Fibroblast of lung (primary cell): ENCODE measurements around the gene ACER1. TPM values are rescaled to one million over a fixed set of nuclear protein-coding genes. Genes with fewer than 3 reads are reported as not detected.

Experiments
- DNase-seq, 2 donors: peaks; one replicate each; pipeline versions ENCODE4 v3.0.0 to v3.0.0-alpha.2; 2010; ENCODE audit warnings: low read depth in 2 of 2
- H2AFZ ChIP-seq: 2 replicates; pipeline ENCODE4 v1.5.1; 2012; ENCODE audit warnings: low read length, control low read depth, inconsistent platforms
- H3K27ac ChIP-seq: 2 replicates; pipeline ENCODE4 v1.5.1; 2011; ENCODE audit warnings: low read length, control low read depth; ENCODE audit not compliant: insufficient read depth
- H3K27me3 ChIP-seq: 2 replicates; pipeline ENCODE4 v1.5.1; 2011; ENCODE audit warnings: mild to moderate bottlenecking, low read length; ENCODE audit not compliant: control insufficient read depth, insufficient read depth
- H3K36me3 ChIP-seq: 2 replicates; pipeline ENCODE4 v1.5.1; 2011; ENCODE audit warnings: low read length; ENCODE audit not compliant: control insufficient read depth, insufficient read depth
- H3K4me1 ChIP-seq: 2 replicates; pipeline ENCODE4 v1.5.1; 2011; ENCODE audit warnings: low read length; ENCODE audit not compliant: control insufficient read depth, insufficient read depth; ENCODE audit errors: extremely low read depth
- H3K4me2 ChIP-seq: 2 replicates; pipeline ENCODE4 v1.5.1; 2011; ENCODE audit warnings: low read length, control low read depth; ENCODE audit not compliant: insufficient read depth; ENCODE audit errors: extremely low read depth
- H3K4me3 ChIP-seq, 4 experiments: fragments of 200-600 bp in 1 of 4; sonication (generic) in 1 of 4; replicated peaks in 1 of 4; 2 replicates each; pipeline ENCODE4 v1.5.1; 2011 to 2016; ENCODE audit warnings: low read length in 4 of 4, low read depth in 3 of 4, mild to moderate bottlenecking in 3 of 4, control low read depth in 2 of 4, inconsistent platforms in 1 of 4, mixed read lengths in 1 of 4; ENCODE audit not compliant: insufficient read depth in 1 of 4; ENCODE audit errors: control extremely low read depth in 1 of 4
- H3K79me2 ChIP-seq: 2 replicates; pipeline ENCODE4 v1.5.1; 2012; ENCODE audit warnings: mild to moderate bottlenecking, low read length, inconsistent platforms; ENCODE audit not compliant: control insufficient read depth, insufficient read depth
- H3K9ac ChIP-seq: 2 replicates; pipeline ENCODE4 v1.5.1; 2011; ENCODE audit warnings: mild to moderate bottlenecking, low read length, control low read depth; ENCODE audit not compliant: insufficient read depth
- H3K9me3 ChIP-seq: 2 replicates; pipeline ENCODE4 v1.5.1; 2012; ENCODE audit warnings: low read depth, low read length; ENCODE audit not compliant: control insufficient read depth, insufficient read depth
- H4K20me1 ChIP-seq: 2 replicates; pipeline ENCODE4 v1.5.1; 2011; ENCODE audit warnings: low read length; ENCODE audit not compliant: control insufficient read depth, insufficient read depth; ENCODE audit errors: extremely low read depth
- CTCF ChIP-seq, 2 donors: IDR thresholded peaks in 1 of 2; conservative IDR thresholded peaks in 1 of 2; 1 replicate in 1 of 2; 2 replicates in 1 of 2; pipeline ENCODE4 v1.5.1; 2011 to 2012; ENCODE audit warnings: low read length in 2 of 2, control low read depth in 1 of 2, inconsistent platforms in 1 of 2, low read depth in 1 of 2, mild to moderate bottlenecking in 1 of 2
- EZH2 ChIP-seq: IDR thresholded peaks from 2 replicates; pipeline ENCODE4 v1.5.1; 2012; ENCODE audit warnings: low read length, control low read depth, mild to moderate bottlenecking; ENCODE audit errors: missing control alignments
- polyA plus RNA-seq, 2 donors: library from polyadenylated mRNA; depleted of rRNA in 1 of 2; stranded (reverse) in 1 of 2; unstranded in 1 of 2; fragments of >200 nt; gene quantifications; 2 replicates each; pipeline ENCODE4 v1.2.1, GENCODE V29; 2011 to 2012; ENCODE audit warnings: missing spikeins in 1 of 2
- total RNA-seq: library from RNA; depleted of rRNA; stranded (reverse); fragments of >200 nt; gene quantifications from 2 replicates; pipeline ENCODE4 v1.2.1, GENCODE V29; 2014

ACER1 gene
- total and polyA plus RNA-seq, 2 donors (not counting 1 experiment from before 2014, with no cell fraction given): not detected

DNA sequence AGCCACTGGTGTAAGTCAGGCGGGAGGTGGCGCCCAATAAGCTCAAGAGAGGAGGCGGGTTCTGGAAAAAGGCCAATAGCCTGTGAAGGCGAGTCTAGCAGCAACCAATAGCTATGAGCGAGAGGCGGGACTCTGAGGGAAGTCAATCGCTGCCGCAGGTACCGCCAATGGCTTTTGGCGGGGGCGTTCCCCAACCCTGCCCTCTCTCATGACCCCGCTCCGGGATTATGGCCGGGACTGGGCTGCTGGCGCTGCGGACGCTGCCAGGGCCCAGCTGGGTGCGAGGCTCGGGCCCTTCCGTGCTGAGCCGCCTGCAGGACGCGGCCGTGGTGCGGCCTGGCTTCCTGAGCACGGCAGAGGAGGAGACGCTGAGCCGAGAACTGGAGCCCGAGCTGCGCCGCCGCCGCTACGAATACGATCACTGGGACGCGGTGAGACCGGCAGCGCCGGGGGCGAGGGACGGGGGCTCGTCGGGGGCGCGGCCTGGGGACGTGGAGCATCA is 39.2 kb upstream of the ACER1 start, which contains the start of gene ALKBH7:
ALKBH7 (plus strand) TSS at position 201 of the 502 bp plus-strand sequence; CDS start at position 228, 27 bp downstream.
- H2AFZ ChIP-seq: peak within 1 kb of the TSS; percentile 97
- peaks cover 5% of the 10 kb centered on the region for H3K36me3 ChIP-seq
- peak within 1 kb of the TSS; percentile 96 for H3K9ac ChIP-seq
- H3K79me2 ChIP-seq: no peaks in the 10 kb centered on the region
- peak; percentile 100 for DNase-seq
- H3K27ac ChIP-seq: peak within 1 kb of the TSS; percentile 93
- peak within 1 kb of the TSS; percentile 95 for H3K4me2 ChIP-seq
- H4K20me1 ChIP-seq: no peaks in the 10 kb centered on the region
- no peaks in the 10 kb centered on the region for H3K9me3 ChIP-seq
- peak within 1 kb of the TSS; percentile 67 to 94 (median 77) for H3K4me3 ChIP-seq
- peaks cover 5% of the 10 kb centered on the region for H3K4me1 ChIP-seq
- H3K27me3 ChIP-seq: no peaks in the 10 kb centered on the region
- no peak for TF ChIP-seq CTCF (conservative IDR thresholded peaks at IDR 0.05 in 1 of 2, IDR thresholded peaks at IDR 0.05 in 1 of 2; ENCODE audit: low read depth in 1 of 2, low read length in 2 of 2)
- no peak for TF ChIP-seq EZH2

DNA sequence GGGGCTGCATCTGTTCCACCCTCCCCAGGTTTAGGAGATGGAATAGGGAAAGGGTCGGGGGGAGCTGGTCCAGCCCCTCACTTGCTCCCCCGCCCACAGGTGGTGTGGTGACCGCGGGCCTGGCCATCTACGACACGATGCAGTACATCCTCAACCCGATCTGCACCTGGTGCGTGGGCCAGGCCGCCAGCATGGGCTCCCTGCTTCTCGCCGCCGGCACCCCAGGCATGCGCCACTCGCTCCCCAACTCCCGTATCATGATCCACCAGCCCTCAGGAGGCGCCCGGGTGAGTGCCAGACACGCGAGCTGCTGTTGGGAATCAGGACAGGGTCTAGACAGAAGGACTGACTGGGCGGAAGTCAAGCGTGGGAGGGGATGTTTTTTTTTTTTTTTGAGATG is 30.9 kb upstream of the ACER1 start:
- Histone ChIP-seq H3K4me1 (peaks cover 2% of the 10 kb centered on the region), H3K27ac (no peak overlapping the region), H3K36me3 (peaks cover 9% of the 10 kb centered on the region), H3K9me3 (no peaks in the 10 kb centered on the region), H3K79me2 (peaks cover 10% of the 10 kb centered on the region), H3K27me3 (no peaks in the 10 kb centered on the region), H3K4me2 (no peak overlapping the region), H3K4me3 (no peak overlapping the region), H4K20me1 (no peaks in the 10 kb centered on the region), H3K9ac (no peak overlapping the region), H2AFZ (no peak overlapping the region)
- DNase-seq: no peak
- no peak for TF ChIP-seq CTCF (conservative IDR thresholded peaks at IDR 0.05 in 1 of 2, IDR thresholded peaks at IDR 0.05 in 1 of 2; ENCODE audit: low read depth in 1 of 2, low read length in 2 of 2)
- TF ChIP-seq EZH2: no peak

- Histone ChIP-seq H3K27me3 (no peaks in the 10 kb centered on the region), H4K20me1 (no peaks in the 10 kb centered on the region), H3K4me2 (peak overlapping the region; percentile 99), H3K9me3 (no peaks in the 10 kb centered on the region), H3K79me2 (peaks cover 10% of the 10 kb centered on the region), H3K27ac (peak overlapping the region; percentile 73), H3K36me3 (peaks cover 4% of the 10 kb centered on the region), H3K4me1 (peaks cover 2% of the 10 kb centered on the region), H2AFZ (peak overlapping the region; percentile 45), H3K9ac (peak overlapping the region; percentile 72), H3K4me3 (peak overlapping the region; percentile 50 to 82 (median 80))
- DNase-seq: peak in 1 of 2 donors; percentile 7
- TF ChIP-seq EZH2 (no peak), CTCF (conservative IDR thresholded peaks at IDR 0.05 in 1 of 2, IDR thresholded peaks at IDR 0.05 in 1 of 2; ENCODE audit: low read depth in 1 of 2, low read length in 2 of 2) (no peak)
Observed at GRCh38 chr19:6362351-6362801, 29.0 kb upstream of the ACER1 start.
